Heart right ventricle (tissue), 16 donors: ENCODE measurements around the gene SCAMP5. TPM values are rescaled to one million over a fixed set of nuclear protein-coding genes. Genes with fewer than 3 reads are reported as not detected.

ENCODE experiments used
- ATAC-seq, 8 donors: fragments of 200-7000 bp; cut with Tn5 transposase; one replicate each; pipeline ENCODE4 v1.9.1; 2020; ENCODE audit warnings: mild to moderate bottlenecking in 8 of 8, moderate library complexity in 8 of 8, moderate number of reproducible peaks in 1 of 8
- DNase-seq, 2 donors: peaks; one replicate each; pipeline ENCODE4 v3.0.0-alpha.2; 2020
- H3K27ac ChIP-seq, 10 donors: fragments of 200-600 bp; sonication (generic) in 2 of 10; one replicate each; pipeline versions ENCODE4 v1.5.0 to v1.8.0; 2020 to 2022; ENCODE audit warnings: mild to moderate bottlenecking in 3 of 10
- H3K27me3 ChIP-seq, 7 donors: fragments of 200-600 bp; one replicate each; pipeline ENCODE4 v1.8.0; 2021 to 2022; ENCODE audit warnings: mild to moderate bottlenecking in 2 of 7
- H3K36me3 ChIP-seq, 9 donors: fragments of 200-600 bp; sonication (generic) in 1 of 9; one replicate each; pipeline versions ENCODE4 v1.5.0 to v1.8.0; 2020 to 2022; ENCODE audit warnings: mild to moderate bottlenecking in 2 of 9
- H3K4me1 ChIP-seq, 9 donors: fragments of 200-600 bp; sonication (generic) in 1 of 9; one replicate each; pipeline versions ENCODE4 v1.5.0 to v1.8.0; 2020 to 2022; ENCODE audit warnings: mild to moderate bottlenecking in 4 of 9
- H3K4me3 ChIP-seq, 10 donors: fragments of 200-600 bp; sonication (generic) in 2 of 10; one replicate each; pipeline versions ENCODE4 v1.5.0 to v1.8.0; 2020 to 2022; ENCODE audit warnings: mild to moderate bottlenecking in 7 of 10, moderate library complexity in 2 of 10
- H3K9me3 ChIP-seq, 11 donors: fragments of 200-600 bp in 10 of 11; sonication (generic) in 2 of 11; one replicate each; pipeline versions ENCODE4 v1.5.0 to v1.8.0; 2013 to 2022; ENCODE audit warnings: mild to moderate bottlenecking in 2 of 11, control low read depth in 1 of 11, moderate library complexity in 1 of 11
- WGBS, 2 donors: extraction: QIAGEN DNeasy Blood & Tissue Kit; methylation state at CpG; one replicate each; pipeline ENCODE4 v1.1.7; 2013; ENCODE audit warnings: inconsistent platforms in 1 of 2; 5-methylcytosine and 5-hydroxymethylcytosine counted together
- intact Hi-C, 10 donors: fragments of 100-400 bp; cut with DNase I; formaldehyde crosslinking; loops; one replicate each; pipeline versions ENCODE4 v1.11.1 to v1.14.2; 2022
- polyA plus RNA-seq, 2 donors: library from polyadenylated mRNA; stranded (reverse); fragments of 200-250 nt; gene quantifications; one replicate each; pipeline ENCODE4 v1.2.3, GENCODE V29; 2013
- total RNA-seq, 10 donors: library from RNA; stranded (reverse); fragmentation: NEBNext Ultra II Directional in 3 of 10; extraction: Animal tissue kit (Norgen Biotek cat#: 25700) in 3 of 10; gene quantifications; one replicate each; pipeline versions ENCODE4 v1.2.1 to v1.2.4, GENCODE V29; 2021 to 2023
- TF ChIP-seq, protein P1 (sequence below), 9 donors: fragments of 200-600 bp; sonication (generic) in 2 of 9; IDR thresholded peaks; one replicate each; pipeline versions ENCODE4 v1.5.0 to v1.8.0; 2021 to 2022; ENCODE audit warnings: antibody characterized with exemption in 9 of 9, mild to moderate bottlenecking in 5 of 9, moderate library complexity in 1 of 9
- donor health status: Arrhythmogenic right ventricular cardiomyopathy.
- donor health status: ischemic (EF 13 %, LVEDD 7.1; RV severe dilation, severe dysfunction).
- donor health status: healthy with polysubstance abuse.
- donor health status: DM: no; HTN: yes; CAD: no.
- donor health status: DM: no; HTN: no; CAD: no.
- donor health status: ischemic (EF 25% LVEDD 6.9; RV normal size, moderate dysfunction).
- donor health status: ischemic (EF 25% LVEDD 5.7; RV mildly dilated, moderate dysfunction).
- donor health status: healthy.
- donor health status: DM: yes; HTN: yes; CAD: no.
- donor health status: Ischemic cardiomyopathy.
- donor health status: ischemic (EF 35%, LVEDD 5.7; RV mildly dilated, moderate dysfunction).
- donor health status: nonischemic (EF 11% LVEDD 7.7; RV severe dilation, severe dysfunction).
- donor health status: DM: yes; HTN: yes; CAD: no.
- donor health status: PGD.
- donor health status: ischemic (EF 29% LVEDD 5.4; RV normal size, mild dysfunction).
- donor health status: nonischemic (EF 23%, LVEDD 6.1; RV moderate dilation, normal function).

Gene SCAMP5
- total and polyA plus RNA-seq, 12 donors: 0.55 to 7.5 (median 3.8) TPM

DNA sequence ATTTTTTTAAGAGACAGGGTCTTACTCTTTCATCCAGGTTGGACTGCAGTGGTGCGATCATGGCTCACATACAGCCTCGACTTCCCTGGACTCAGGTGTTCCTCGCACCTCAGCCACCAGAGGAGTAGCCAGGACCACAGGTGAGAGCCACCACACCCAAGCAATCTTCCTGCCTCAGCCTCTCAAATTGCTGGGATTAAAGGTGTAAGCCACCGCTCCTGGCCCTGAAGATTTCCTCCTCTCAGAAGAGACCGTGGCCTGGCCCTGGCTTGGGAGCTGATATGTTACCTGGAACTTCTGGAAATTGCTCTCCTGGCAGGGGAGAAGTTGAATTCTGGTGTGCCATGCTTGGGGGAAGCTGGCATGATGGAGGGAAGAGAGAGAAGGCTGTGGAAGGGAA lies 64.2 kb downstream of the SCAMP5 start:
- ATAC-seq: no peak
- Histone ChIP-seq H3K27ac (no peak overlapping the region), H3K4me1 (peaks cover 1 to 53% (median 24%) of the 10 kb centered on the region in 9 donors), H3K4me3 (no peak overlapping the region), H3K9me3 (no peaks in the 10 kb centered on the region), H3K27me3 (no peaks in the 10 kb centered on the region), H3K36me3 (no peaks in the 10 kb centered on the region)
- TF ChIP-seq, protein P1, sequence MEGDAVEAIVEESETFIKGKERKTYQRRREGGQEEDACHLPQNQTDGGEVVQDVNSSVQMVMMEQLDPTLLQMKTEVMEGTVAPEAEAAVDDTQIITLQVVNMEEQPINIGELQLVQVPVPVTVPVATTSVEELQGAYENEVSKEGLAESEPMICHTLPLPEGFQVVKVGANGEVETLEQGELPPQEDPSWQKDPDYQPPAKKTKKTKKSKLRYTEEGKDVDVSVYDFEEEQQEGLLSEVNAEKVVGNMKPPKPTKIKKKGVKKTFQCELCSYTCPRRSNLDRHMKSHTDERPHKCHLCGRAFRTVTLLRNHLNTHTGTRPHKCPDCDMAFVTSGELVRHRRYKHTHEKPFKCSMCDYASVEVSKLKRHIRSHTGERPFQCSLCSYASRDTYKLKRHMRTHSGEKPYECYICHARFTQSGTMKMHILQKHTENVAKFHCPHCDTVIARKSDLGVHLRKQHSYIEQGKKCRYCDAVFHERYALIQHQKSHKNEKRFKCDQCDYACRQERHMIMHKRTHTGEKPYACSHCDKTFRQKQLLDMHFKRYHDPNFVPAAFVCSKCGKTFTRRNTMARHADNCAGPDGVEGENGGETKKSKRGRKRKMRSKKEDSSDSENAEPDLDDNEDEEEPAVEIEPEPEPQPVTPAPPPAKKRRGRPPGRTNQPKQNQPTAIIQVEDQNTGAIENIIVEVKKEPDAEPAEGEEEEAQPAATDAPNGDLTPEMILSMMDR (IDR thresholded peaks at IDR 0.05): no peak
- DNase-seq: peak in 1 of 2 donors; percentile 1
- 88 to 98% methylated on average over 5 of the region's 5 CpGs for WGBS, 2 donors
- intact Hi-C loops: no loop called here

DNA sequence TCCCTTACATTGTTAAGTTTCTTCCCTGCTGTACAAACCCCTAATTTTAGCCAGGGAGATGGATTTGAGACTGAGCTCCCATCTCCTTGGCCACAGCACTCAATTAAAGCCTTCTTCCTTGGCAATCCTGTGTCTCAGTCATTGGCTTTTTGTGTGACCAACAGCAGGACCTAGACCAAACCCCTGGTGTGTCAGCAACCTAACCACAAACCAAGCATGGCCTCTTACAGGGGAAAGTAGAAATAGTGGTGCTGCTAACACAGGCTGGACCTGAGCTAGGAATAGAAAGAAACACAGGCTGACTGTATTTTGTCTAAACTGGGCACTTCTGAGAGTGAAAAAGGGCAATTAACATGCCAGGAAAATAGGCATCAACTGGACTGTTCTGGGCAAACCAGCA lies 65.9 kb downstream of the SCAMP5 start:
- H3K9me3 ChIP-seq: peaks cover 0 to 1% (median 0%) of the 10 kb centered on the region in 11 donors
- TF ChIP-seq, protein P1 (IDR thresholded peaks at IDR 0.05): no peak
- intact Hi-C loops: no loop called here
- peaks cover 3 to 61% (median 33%) of the 10 kb centered on the region in 9 donors for H3K4me1 ChIP-seq
- no peaks in the 10 kb centered on the region for H3K36me3 ChIP-seq
- no peak overlapping the region for H3K4me3 ChIP-seq
- ATAC-seq (no peak), DNase-seq (peak in 1 of 2 donors; percentile 1)
- peak overlapping the region in 1 of 10 donors; percentile 10 for H3K27ac ChIP-seq
- H3K27me3 ChIP-seq: no peaks in the 10 kb centered on the region

DNA sequence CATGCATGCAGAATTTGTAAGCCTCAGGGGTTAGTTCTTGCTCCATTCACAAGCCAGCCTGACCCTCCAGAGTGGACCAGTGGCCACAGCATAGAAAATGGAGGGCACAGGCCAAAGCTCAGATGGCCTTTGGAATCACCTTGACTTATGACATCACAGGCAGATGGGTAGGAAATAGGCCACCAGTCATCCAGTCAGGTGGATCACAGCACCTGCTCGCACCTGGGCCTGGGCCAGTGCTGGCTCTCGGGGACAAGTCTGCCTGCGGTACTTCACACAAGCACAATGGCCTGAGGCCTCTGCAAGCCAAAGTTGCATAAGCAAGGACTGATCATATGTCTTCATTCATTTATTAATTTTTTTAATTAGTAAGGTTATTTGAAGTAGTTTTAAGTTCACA lies 67.3 kb downstream of the SCAMP5 start:
- no peak for DNase-seq
- intact Hi-C loops: no loop called here
- no peak overlapping the region for H3K27ac ChIP-seq
- TF ChIP-seq, protein P1 (IDR thresholded peaks at IDR 0.05): no peak
- 64 to 67% methylated on average over 3 of the region's 3 CpGs for WGBS, 2 donors
- H3K36me3 ChIP-seq: no peaks in the 10 kb centered on the region
- no peaks in the 10 kb centered on the region for H3K27me3 ChIP-seq
- H3K9me3 ChIP-seq: peaks cover 0 to 8% (median 0%) of the 10 kb centered on the region in 11 donors
- H3K4me1 ChIP-seq: peaks cover 3 to 74% (median 46%) of the 10 kb centered on the region in 9 donors
- no peak overlapping the region for H3K4me3 ChIP-seq
- ATAC-seq: no peak

DNA sequence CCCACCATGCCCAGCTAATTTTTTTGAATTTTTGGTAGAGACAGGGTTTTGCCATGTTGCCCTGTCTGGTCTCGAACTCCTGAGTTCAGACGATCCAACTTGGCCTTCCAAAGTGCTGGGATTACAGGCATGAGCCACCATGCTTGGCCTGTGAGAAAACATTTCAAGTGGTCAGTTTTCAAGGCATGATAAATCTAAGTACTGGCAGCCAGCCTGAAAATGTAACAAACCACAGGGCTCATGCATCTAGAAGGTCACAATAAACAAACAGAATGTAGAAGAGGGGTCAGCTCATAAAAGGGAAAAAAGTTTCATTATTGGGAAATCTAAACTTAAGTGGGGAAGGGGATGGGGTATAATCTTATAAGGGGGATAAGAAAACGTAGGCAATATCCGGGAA lies 68.0 kb downstream of the SCAMP5 start:
- intact Hi-C loops: no loop called here
- DNase-seq: no peak
- Histone ChIP-seq H3K36me3 (no peaks in the 10 kb centered on the region), H3K4me1 (peaks cover 3 to 74% (median 46%) of the 10 kb centered on the region in 9 donors), H3K9me3 (peaks cover 0 to 8% (median 0%) of the 10 kb centered on the region in 11 donors), H3K27ac (peak overlapping the region in 6 of 10 donors; percentile 11 to 84 (median 53)), H3K27me3 (no peaks in the 10 kb centered on the region), H3K4me3 (no peak overlapping the region)
- ATAC-seq: no peak
- TF ChIP-seq, protein P1 (IDR thresholded peaks at IDR 0.05): no peak
- WGBS, 2 donors: 53 to 60% methylated on average over 4 of the region's 4 CpGs
